Type B pancreatic cell (in vitro differentiated cells): ENCODE measurements around the gene ISCU. TPM values are rescaled to one million over a fixed set of nuclear protein-coding genes. Genes with fewer than 3 reads are reported as not detected.

Experiments used
- DNase-seq: peaks from one replicate; pipeline ENCODE4 v3.0.0; 2021; ENCODE audit warnings: mixed read lengths; ENCODE audit not compliant: unreplicated experiment; ENCODE audit errors: extremely low spot score
- H3K27ac Mint-ChIP-seq: 2 replicates; pipeline ENCODE4 v1.8.0; 2021; ENCODE audit warnings: mild to moderate bottlenecking, mixed read lengths
- H3K27me3 Mint-ChIP-seq: 2 replicates; pipeline ENCODE4 v1.8.0; 2021; ENCODE audit warnings: mixed read lengths
- H3K36me3 Mint-ChIP-seq: 2 replicates; pipeline ENCODE4 v1.8.0; 2021; ENCODE audit warnings: mixed read lengths
- H3K4me1 Mint-ChIP-seq: one replicate; pipeline ENCODE4 v1.8.0; 2021; ENCODE audit warnings: mixed read lengths; ENCODE audit not compliant: unreplicated experiment
- H3K4me3 Mint-ChIP-seq: 2 replicates; pipeline ENCODE4 v1.8.0; 2021; ENCODE audit warnings: mild to moderate bottlenecking, mixed read lengths
- H3K9me3 Mint-ChIP-seq: 2 replicates; pipeline ENCODE4 v1.8.0; 2021; ENCODE audit warnings: mixed read lengths
- total RNA-seq: library from RNA; stranded (reverse); gene quantifications from 2 replicates; pipeline ENCODE4 v1.2.1, GENCODE V29; 2021; ENCODE audit warnings: low replicate concordance
- TF ChIP-seq, protein P1 (sequence below): fragments of 200-600 bp; sonication (generic); conservative IDR thresholded peaks from 2 replicates; pipeline ENCODE4 v1.5.0; 2021; ENCODE audit warnings: antibody characterized with exemption, mild to moderate bottlenecking

The ISCU gene
- total RNA-seq, 1 donor from 2014 or later = 78.9 TPM

DNA sequence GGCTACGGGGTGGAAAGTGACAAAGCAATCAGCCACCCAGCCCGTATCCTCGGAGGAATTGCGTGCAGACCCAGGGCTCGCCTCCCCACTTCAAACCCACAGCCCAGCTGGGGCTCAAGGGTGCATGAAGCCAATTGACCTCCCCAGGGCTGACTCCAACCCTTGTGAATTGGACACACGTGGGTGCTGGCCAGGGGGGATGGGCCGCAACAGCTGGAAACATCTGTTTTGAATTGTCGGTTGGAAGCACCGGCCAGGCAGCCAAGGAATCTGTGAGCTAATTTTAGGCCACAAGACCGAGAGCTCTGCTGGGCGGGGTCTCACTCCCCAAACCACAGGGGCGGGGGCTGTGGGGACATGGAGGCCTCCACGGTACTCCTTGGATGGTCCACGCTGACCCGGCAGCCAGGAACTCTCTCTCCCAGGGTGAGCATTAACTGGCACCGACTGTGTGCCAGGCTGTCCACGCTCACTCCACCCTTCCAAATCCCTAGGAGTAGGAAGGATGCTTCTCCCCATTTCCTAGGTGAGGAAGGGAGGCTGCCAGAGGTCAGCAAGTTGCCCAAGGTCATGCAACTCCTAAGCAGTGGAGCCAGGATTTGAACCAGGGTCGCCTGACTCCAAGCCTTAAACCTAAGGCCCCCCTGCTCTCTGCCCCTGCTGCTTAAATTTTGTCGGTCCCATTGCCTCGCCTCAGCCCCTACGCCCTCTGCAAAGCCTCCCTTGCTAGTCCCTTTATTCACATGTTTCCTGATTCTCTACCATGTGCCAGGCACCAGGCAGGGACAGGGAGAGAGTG is 47.3 kb downstream of the ISCU start:
- no peak for DNase-seq
- H3K4me3 Mint-ChIP-seq = no peak overlapping the region

DNA sequence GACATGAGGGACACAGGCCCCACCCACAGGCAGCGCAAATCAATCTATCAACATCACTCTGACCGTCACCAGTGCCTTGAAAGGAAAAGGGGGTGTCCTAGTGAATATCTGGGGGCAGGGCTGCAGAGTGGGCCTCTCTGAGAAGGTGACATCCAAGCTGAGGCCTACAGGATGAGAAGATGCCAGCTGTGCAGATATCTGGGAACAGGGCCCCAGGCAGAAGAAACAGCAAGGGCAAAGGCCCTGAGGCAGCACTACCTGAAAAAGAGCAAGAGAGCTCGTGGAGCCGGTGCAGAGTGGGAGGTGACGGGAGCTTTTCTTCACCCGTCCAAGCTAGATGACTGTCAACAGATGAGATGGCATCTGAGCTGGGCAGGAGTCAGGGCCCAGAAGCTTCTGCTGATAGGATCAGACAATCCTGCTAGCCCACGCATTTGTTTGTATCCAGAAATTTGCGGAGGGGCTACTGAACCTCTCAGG is 48.0 kb downstream of the ISCU start:
- H3K36me3 Mint-ChIP-seq = no peaks in the 10 kb centered on the region
- H3K27ac Mint-ChIP-seq = no peak overlapping the region
- H3K4me1 Mint-ChIP-seq = peaks cover 7% of the 10 kb centered on the region
- H3K27me3 Mint-ChIP-seq = peaks cover 9% of the 10 kb centered on the region
- TF ChIP-seq, protein P1, sequence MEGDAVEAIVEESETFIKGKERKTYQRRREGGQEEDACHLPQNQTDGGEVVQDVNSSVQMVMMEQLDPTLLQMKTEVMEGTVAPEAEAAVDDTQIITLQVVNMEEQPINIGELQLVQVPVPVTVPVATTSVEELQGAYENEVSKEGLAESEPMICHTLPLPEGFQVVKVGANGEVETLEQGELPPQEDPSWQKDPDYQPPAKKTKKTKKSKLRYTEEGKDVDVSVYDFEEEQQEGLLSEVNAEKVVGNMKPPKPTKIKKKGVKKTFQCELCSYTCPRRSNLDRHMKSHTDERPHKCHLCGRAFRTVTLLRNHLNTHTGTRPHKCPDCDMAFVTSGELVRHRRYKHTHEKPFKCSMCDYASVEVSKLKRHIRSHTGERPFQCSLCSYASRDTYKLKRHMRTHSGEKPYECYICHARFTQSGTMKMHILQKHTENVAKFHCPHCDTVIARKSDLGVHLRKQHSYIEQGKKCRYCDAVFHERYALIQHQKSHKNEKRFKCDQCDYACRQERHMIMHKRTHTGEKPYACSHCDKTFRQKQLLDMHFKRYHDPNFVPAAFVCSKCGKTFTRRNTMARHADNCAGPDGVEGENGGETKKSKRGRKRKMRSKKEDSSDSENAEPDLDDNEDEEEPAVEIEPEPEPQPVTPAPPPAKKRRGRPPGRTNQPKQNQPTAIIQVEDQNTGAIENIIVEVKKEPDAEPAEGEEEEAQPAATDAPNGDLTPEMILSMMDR = no peak
- DNase-seq = no peak
- H3K4me3 Mint-ChIP-seq = no peak overlapping the region
- no peaks in the 10 kb centered on the region for H3K9me3 Mint-ChIP-seq

More for the DNA sequence above, 47.3 kb downstream of the ISCU start:
- Mint-ChIP-seq H3K36me3 (no peaks in the 10 kb centered on the region), H3K27me3 (peaks cover 11% of the 10 kb centered on the region), H3K9me3 (no peaks in the 10 kb centered on the region), H3K27ac (no peak overlapping the region), H3K4me1 (peaks cover 10% of the 10 kb centered on the region)
- TF ChIP-seq, protein P1 = no peak

DNA sequence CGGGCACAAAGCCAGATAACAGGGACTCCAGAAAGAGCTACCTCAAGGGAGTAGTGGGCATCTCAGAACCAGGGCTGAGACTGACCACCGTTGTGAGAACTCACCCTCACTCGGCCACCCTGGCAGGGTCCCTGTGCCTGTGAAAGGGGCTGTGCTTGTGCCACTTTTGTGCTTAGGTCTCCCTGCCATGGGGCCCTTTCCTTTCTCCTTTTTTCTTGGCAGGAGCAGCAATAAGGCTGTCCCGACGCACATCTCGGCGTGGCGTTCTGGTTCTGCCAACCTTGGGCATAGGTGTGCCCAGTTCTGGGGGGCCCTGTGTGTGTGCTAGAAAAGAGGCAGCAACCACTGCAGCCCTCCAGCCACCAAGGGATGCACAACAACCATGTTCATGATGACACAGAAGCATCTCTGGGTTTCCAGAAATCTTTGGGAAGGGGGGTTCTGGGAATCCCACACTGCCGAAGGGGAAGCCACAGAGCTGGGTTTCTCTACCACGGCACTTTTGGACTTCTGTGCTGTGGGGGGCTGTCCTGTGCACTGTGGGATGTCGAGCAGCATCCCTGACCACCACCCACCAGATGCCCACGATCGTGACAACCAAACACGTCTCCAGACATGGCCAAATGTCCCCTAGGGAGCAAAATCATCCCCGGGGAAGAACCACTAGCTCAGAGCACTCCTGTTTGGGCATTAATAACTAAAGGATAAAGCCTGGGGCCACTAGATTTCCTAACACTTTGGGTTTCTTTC is 48.6 kb downstream of the ISCU start:
- H3K4me1 Mint-ChIP-seq = peaks cover 7% of the 10 kb centered on the region
- no peak overlapping the region for H3K27ac Mint-ChIP-seq
- no peaks in the 10 kb centered on the region for H3K36me3 Mint-ChIP-seq
- TF ChIP-seq, protein P1 = no peak
- no peaks in the 10 kb centered on the region for H3K9me3 Mint-ChIP-seq
- no peak overlapping the region for H3K4me3 Mint-ChIP-seq
- H3K27me3 Mint-ChIP-seq = peaks cover 9% of the 10 kb centered on the region
- no peak for DNase-seq

DNA sequence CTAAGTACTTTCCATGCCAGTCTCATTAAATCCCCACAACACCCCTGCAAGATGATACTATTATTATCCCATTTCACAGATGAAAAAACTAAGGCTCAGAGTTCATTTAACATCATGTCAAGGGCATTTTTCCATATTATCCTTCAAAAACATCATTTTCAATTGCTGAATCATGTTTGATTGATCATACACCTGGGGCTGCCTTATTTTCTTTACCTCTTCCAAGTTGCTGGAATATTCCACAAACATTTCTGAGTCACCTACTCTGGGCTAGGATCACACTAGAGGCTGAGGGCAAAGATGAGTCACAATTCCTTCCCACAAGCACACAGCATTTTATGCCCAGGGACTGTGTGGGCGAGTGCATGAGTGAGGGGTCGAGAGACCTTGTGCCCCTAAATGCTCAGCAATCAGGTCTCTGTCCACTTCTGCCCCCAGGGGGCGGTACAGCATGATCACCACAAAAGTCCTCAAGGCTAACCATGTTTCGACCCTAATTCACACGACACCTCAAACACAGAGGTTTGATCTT is 49.6 kb downstream of the ISCU start:
- TF ChIP-seq, protein P1 = peak; percentile 70
- H3K27ac Mint-ChIP-seq = no peak overlapping the region
- no peak for DNase-seq
- H3K9me3 Mint-ChIP-seq = no peaks in the 10 kb centered on the region
- peaks cover 7% of the 10 kb centered on the region for H3K4me1 Mint-ChIP-seq
- H3K36me3 Mint-ChIP-seq = no peaks in the 10 kb centered on the region
- H3K4me3 Mint-ChIP-seq = no peak overlapping the region
- H3K27me3 Mint-ChIP-seq = peaks cover 9% of the 10 kb centered on the region

DNA sequence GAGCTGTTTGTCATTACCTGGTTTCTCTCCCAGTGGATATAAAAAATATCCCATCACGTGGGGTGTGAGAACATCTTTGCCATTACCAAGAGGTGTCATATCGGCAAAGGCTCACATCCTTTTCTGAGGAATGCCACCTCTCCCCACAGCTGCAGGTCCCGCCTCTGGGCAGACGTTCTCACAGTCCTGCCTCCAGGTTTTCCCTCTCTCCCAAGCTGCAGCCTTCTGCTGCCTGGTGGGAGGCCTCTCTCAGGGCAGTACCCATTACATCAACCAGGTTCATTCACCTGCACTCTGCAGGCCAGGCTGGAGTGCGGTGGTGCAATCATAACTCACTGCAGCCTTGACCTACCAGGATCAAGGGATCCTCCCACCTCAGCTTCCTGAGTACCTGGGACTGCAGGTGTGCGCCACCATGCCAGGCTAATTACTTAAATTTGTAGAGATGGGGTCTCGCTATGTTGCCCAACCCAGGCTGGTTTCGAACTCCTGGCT is 50.4 kb downstream of the ISCU start:
- TF ChIP-seq, protein P1 = no peak
- no peak overlapping the region for H3K27ac Mint-ChIP-seq
- no peaks in the 10 kb centered on the region for H3K36me3 Mint-ChIP-seq
- no peak for DNase-seq
- peaks cover 7% of the 10 kb centered on the region for H3K4me1 Mint-ChIP-seq
- H3K9me3 Mint-ChIP-seq = no peaks in the 10 kb centered on the region
- peaks cover 9% of the 10 kb centered on the region for H3K27me3 Mint-ChIP-seq
- H3K4me3 Mint-ChIP-seq = no peak overlapping the region
